ENCODE results near the gene ACKR2. TPM values are rescaled to one million over a fixed set of nuclear protein-coding genes. Genes with fewer than 3 reads are reported as not detected.

ACKR2 gene
- total RNA-seq, 1 experiment from 2014 or later = 0.76 TPM

- intact Hi-C loops (cut with micrococcal nuclease) = loop anchor here (1.0 to 10.0 kb wide), 5 partner anchors 50 to 600 kb away; no protein-coding TSS in a partner anchor
- ChIA-PET POLR2A (interaction anchor here (0.5 to 1.0 kb wide), 4 partner anchors 10 to 101 kb away, joined by 3 read pairs; no protein-coding TSS in a partner anchor), RAD21 (ENCODE audit: low non-redundant PET in 1 of 2, low total read pairs in 2 of 2, uncharacterized antibody in 2 of 2, unreplicated experiment in 2 of 2) (no interaction called here), CTCF (interaction anchor here (1.0 to 2.0 kb wide), 15 partner anchors 8 to 601 kb away, joined by 3 to 25 read pairs (median 5); partner anchors contain the start of gene HIGD1A)
- peak; percentile 40 for DNase-seq (ENCODE audit: low read depth, low spot score)
- peak overlapping the region; percentile 42 for H3K4me2 ChIP-seq (ENCODE audit: low read length)
- H4K20me1 ChIP-seq (ENCODE audit: insufficient read depth) = no peaks in the 10 kb centered on the region
- no peaks in the 10 kb centered on the region for H3K9me3 ChIP-seq (ENCODE audit: control insufficient read depth in 1 of 2, insufficient read depth in 1 of 2, low read depth in 1 of 2, low read length in 2 of 2)
- peak; percentile 58 for ATAC-seq
- peak overlapping the region; percentile 93 for H2AFZ ChIP-seq (ENCODE audit: low read depth, low read length, poor library complexity, severe bottlenecking)
- no peaks in the 10 kb centered on the region for H3K79me2 ChIP-seq (ENCODE audit: insufficient read depth, low read length)
- BruUV-seq (replicated peaks) = no TSS peak
- H3K9me2 ChIP-seq (ENCODE audit: insufficient read depth) = no peaks in the 10 kb centered on the region
- no peaks in the 10 kb centered on the region for H3K36me3 ChIP-seq (ENCODE audit: control insufficient read depth in 1 of 2, insufficient read depth in 2 of 2, low read length in 2 of 2)
- H3K4me1 ChIP-seq (ENCODE audit: control insufficient read depth in 1 of 2, insufficient read depth in 2 of 2, low read length in 2 of 2) = peaks cover 3 to 29% of the 10 kb centered on the region in 2 experiments
- no peaks in the 10 kb centered on the region for H3K27me3 ChIP-seq (ENCODE audit: insufficient read depth, low read length)
- no peak overlapping the region for H3K9ac ChIP-seq (ENCODE audit: low read length)
- no peak overlapping the region for H3K27ac ChIP-seq (ENCODE audit: low read depth, low read length)
- no peak overlapping the region for H3K4me3 ChIP-seq (replicated peaks in 1 of 2; ENCODE audit: low read depth in 1 of 2, low read length in 2 of 2)
- TF ChIP-seq EZH2phosphoT487 (IDR thresholded peaks at IDR 0.05; ENCODE audit: borderline replicate concordance) (no peak), ATF3 (IDR thresholded peaks at IDR 0.05) (no peak), REST (IDR thresholded peaks at IDR 0.05; ENCODE audit: low read depth) (no peak), ZNF274 (IDR thresholded peaks at IDR 0.05; ENCODE audit: low read depth, low read length) (no peak), EGR1 (IDR thresholded peaks at IDR 0.05; ENCODE audit: low read depth) (no peak), ZBTB33 (IDR thresholded peaks at IDR 0.05; ENCODE audit: extremely low read depth, insufficient replicate concordance, low read length) (no peak), SIN3A (IDR thresholded peaks at IDR 0.05; ENCODE audit: low read depth) (no peak), EZH2 (IDR thresholded peaks at IDR 0.05) (no peak), CEBPB (IDR thresholded peaks at IDR 0.05; ENCODE audit: low read depth) (0 out of 2 replicates have a peak, but pooled peaks have one; percentile 9), ZFX (IDR thresholded peaks at IDR 0.05) (no peak), CTCF (IDR thresholded peaks at IDR 0.05 in 2 of 3, conservative IDR thresholded peaks at IDR 0.05 in 1 of 3; ENCODE audit: borderline replicate concordance in 1 of 3, insufficient read depth in 1 of 3, low read depth in 2 of 3, low read length in 2 of 3) (peak; percentile 44 to 61 (median 47); a peak in 5 of 6 replicates), FOSL1 (IDR thresholded peaks at IDR 0.05; ENCODE audit: low read depth) (no peak), MAX (IDR thresholded peaks at IDR 0.05) (no peak), SRF (IDR thresholded peaks at IDR 0.05; ENCODE audit: low read depth) (no peak), YY1 (IDR thresholded peaks at IDR 0.05; ENCODE audit: extremely low read depth, insufficient replicate concordance, low read depth, low read length) (no peak), POLR2A (IDR thresholded peaks at IDR 0.05; ENCODE audit: borderline replicate concordance, extremely low read depth, insufficient read depth, insufficient read length) (no peak), JUND (IDR thresholded peaks at IDR 0.05) (no peak), ELF1 (IDR thresholded peaks at IDR 0.05; ENCODE audit: borderline replicate concordance, low read depth) (no peak)
Observed at GRCh38 chr3:42830437-42831320, 21.4 kb downstream of the ACKR2 start.
